HepG2 (cell line): ENCODE data around the gene CST4.

Experiments used
- HCFC1 ChIP-seq: fragments of 150-350 bp; IDR thresholded peaks from 2 replicates; pipeline ENCODE4 v1.6.1; 2014; ENCODE audit warnings: low read depth, low read length
- MXI1 ChIP-seq: IDR thresholded peaks from 3 replicates; pipeline ENCODE4 v1.6.1; 2012; ENCODE audit warnings: low read depth, low read length, inconsistent platforms, borderline replicate concordance
- SP1 ChIP-seq, 2 experiments: fragments of 450-650 bp in 1 of 2; sonication (generic) in 1 of 2; formaldehyde crosslinking in 1 of 2; IDR thresholded peaks; 2 replicates each; pipeline versions ENCODE4 v1.4.0 to v1.6.1; 2016 to 2020; ENCODE audit warnings: missing genetic modification reagents in 1 of 2
- TAF1 ChIP-seq: sonication (generic); formaldehyde crosslinking; IDR thresholded peaks from 2 replicates; pipeline ENCODE4 v1.4.0; 2020; ENCODE audit warnings: missing genetic modification reagents
- ZNF121 ChIP-seq: sonication (generic); formaldehyde crosslinking; IDR thresholded peaks from 2 replicates; pipeline ENCODE4 v1.5.0; 2020; ENCODE audit warnings: mild to moderate bottlenecking, missing genetic modification reagents
- ZZZ3 ChIP-seq: sonication (generic); formaldehyde crosslinking; IDR thresholded peaks from 2 replicates; pipeline ENCODE4 v1.4.0; 2020; ENCODE audit warnings: missing genetic modification reagents, mild to moderate bottlenecking, borderline replicate concordance
- TF ChIP-seq, protein P1 (sequence below): sonication (generic); formaldehyde crosslinking; IDR thresholded peaks from 2 replicates; pipeline ENCODE4 v1.4.0; 2020; ENCODE audit warnings: missing genetic modification reagents

DNA sequence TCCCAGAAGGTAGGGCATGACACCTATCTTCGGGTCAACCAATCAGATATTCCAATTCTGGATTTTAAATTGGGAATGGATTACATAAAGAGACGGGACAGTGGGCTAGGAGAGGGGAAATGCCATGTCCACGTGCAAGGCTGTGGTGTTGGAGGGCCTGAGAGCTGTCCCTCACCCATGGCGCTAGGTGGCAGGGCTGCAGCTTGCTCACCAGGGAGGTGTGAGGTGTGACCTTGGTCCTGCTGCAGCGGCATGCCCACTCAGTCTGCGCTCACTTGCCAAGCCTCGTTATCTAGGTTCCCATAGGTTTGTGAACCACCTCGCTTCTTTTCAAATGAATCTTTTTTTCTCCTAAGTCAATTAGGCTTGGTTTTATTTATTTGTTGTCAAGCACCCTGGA is 31.6 kb downstream of the CST4 start:
- TF ChIP-seq ZNF121 (no peak), TAF1 (CRISPR knock-in tag) (no peak), ZZZ3 (CRISPR knock-in tag) (no peak), MXI1 (no peak), SP1 (IDR thresholded peaks at IDR 0.05) (no peak), SP1 (CRISPR knock-in tag; IDR thresholded peaks at IDR 0.05) (no peak), HCFC1 (no peak)
- TF ChIP-seq, protein P1, sequence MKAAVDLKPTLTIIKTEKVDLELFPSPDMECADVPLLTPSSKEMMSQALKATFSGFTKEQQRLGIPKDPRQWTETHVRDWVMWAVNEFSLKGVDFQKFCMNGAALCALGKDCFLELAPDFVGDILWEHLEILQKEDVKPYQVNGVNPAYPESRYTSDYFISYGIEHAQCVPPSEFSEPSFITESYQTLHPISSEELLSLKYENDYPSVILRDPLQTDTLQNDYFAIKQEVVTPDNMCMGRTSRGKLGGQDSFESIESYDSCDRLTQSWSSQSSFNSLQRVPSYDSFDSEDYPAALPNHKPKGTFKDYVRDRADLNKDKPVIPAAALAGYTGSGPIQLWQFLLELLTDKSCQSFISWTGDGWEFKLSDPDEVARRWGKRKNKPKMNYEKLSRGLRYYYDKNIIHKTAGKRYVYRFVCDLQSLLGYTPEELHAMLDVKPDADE, result no peak
